ENCODE results near the gene NFATC2IP.
A peak's percentile ranks its signal among the peaks of the same experiment; 100 is the strongest.
"Not testable (repeated sequence)": the region's sequence is repeated elsewhere in the genome, so short reads cannot be mapped to it uniquely, and the experiment has no call there.

The NFATC2IP gene

GRCh38 chr16:28974007-28974436 lies 23.3 kb downstream of the NFATC2IP start:
- no peak for DNase-seq (ENCODE audit: low read depth)

DNA sequence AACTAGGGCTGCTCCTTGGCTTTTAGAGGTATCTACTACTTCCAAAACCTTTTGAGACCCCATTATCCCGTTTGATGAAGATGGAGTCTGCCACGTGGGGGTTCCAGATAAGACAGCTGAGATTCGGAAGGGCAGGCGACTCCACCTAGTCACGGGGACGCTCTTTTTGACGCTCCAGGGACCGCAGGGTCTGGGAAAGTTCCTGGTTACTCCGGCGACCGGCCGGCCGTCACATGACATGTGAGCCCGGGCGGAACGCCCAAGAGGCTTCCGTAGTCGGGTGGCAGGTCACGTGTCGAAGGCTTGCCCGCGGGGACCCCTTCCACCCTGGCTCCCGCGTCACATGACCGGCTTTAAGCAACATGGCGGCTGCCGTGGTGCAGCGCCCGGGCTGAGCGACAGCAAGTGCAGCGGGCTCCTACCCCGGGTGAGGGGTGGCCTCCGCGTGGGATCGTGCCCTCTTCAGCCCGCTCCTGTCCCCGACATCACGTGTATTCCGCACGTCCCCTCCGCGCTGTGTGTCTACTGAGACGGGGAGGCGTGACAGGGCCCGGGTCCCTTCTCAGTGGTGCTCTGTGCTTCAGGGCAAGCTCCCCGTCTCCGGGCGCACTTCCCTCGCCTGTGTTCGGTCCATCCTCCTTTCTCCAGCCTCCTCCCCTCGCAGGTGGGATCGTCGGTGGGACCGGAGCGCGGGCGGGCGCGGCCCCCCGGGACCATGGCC lies 23.9 kb downstream of the NFATC2IP start, which contains the start of gene SPNS1:
SPNS1 (plus strand) TSS at position 342 of the 721 bp plus-strand sequence; CDS start at position 716, 374 bp downstream.
- peak; percentile 92 for DNase-seq (ENCODE audit: low read depth)

- DNase-seq (ENCODE audit: low read depth): no peak
Observed at GRCh38 chr16:28975158-28975599, 24.4 kb downstream of the NFATC2IP start.

GRCh38 chr16:28977703-28978662 lies 27.2 kb downstream of the NFATC2IP start:
- DNase-seq (ENCODE audit: low read depth): no peak

- not testable (repeated sequence) for DNase-seq (ENCODE audit: low read depth)
Observed at GRCh38 chr16:28980330-28980729, 29.6 kb downstream of the NFATC2IP start.

DNA sequence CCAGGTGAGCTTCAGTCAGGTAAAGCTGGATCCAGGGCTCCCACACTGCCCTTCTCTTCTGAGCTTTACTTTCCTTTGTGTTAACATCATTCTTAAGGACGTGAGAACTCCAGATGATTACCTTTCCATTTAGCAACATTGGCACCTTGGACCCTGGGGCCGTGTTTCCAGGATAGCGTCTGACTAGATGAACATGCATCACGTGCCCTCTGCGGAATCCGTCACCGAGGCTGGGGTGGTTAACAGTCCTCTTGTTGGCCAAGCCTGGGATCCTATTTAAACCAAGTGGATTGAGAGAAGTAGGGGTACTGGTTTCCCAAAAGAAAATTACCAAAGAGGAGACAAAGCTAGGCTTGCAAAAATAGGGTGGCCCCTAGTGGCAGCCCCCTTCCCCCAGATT lies 30.2 kb downstream of the NFATC2IP start:
- no peak for DNase-seq (ENCODE audit: low read depth)

- peak; percentile 36 for DNase-seq (ENCODE audit: low read depth)
Observed at GRCh38 chr16:28981517-28981916, 30.8 kb downstream of the NFATC2IP start.

- no peak for DNase-seq (ENCODE audit: low read depth)
Observed at GRCh38 chr16:28982418-28982817, 31.7 kb downstream of the NFATC2IP start.

- DNase-seq (ENCODE audit: low read depth): no peak
Observed at GRCh38 chr16:28982949-28983348, 32.2 kb downstream of the NFATC2IP start.

- DNase-seq (ENCODE audit: low read depth): no peak
Observed at GRCh38 chr16:28983644-28984043, 32.9 kb downstream of the NFATC2IP start.

DNA sequence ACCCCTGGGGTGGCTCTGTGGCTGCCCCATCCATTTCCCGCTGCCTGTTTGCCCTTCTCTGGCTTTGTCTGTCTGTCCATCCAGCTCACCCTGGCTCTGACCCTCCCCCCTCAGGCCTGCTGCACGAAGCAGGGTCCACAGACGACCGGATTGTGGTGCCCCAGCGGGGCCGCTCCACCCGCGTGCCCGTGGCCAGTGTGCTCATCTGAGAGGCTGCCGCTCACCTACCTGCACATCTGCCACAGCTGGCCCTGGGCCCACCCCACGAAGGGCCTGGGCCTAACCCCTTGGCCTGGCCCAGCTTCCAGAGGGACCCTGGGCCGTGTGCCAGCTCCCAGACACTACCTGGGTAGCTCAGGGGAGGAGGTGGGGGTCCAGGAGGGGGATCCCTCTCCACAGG lies 33.4 kb downstream of the NFATC2IP start:
- DNase-seq (ENCODE audit: low read depth): no peak

DNA sequence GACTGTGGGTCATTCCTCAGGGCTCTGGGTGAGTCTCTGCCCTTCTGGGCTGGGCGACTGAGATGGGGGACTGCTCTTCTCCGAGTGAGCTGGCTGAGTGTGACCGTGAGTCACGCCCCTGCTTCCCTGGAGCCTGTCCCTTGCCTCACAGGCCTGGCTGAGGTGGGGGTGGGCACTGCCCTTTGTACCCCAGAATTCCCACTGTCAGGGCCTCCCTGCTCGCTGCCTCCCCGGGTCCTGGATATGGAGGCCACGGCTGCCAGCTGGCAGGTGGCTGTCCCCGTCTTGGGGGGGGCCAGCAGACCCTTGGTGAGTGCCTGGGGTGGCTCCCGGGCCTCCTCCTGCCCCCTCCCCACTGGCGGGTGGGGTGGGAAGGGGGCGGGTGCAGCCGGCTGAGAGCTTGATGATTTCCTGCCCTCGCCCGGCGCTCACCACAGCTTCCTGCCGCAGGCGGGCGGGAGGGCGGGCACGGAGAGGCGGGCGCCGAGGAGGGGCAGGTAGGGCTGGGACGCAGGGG lies 33.9 kb downstream of the NFATC2IP start, which contains the start of gene LAT:
LAT (plus strand) TSS at position 434 of the 517 bp plus-strand sequence. CDS start 366 bp downstream, outside the sequence.
- DNase-seq (ENCODE audit: low read depth): peak; percentile 71

DNA sequence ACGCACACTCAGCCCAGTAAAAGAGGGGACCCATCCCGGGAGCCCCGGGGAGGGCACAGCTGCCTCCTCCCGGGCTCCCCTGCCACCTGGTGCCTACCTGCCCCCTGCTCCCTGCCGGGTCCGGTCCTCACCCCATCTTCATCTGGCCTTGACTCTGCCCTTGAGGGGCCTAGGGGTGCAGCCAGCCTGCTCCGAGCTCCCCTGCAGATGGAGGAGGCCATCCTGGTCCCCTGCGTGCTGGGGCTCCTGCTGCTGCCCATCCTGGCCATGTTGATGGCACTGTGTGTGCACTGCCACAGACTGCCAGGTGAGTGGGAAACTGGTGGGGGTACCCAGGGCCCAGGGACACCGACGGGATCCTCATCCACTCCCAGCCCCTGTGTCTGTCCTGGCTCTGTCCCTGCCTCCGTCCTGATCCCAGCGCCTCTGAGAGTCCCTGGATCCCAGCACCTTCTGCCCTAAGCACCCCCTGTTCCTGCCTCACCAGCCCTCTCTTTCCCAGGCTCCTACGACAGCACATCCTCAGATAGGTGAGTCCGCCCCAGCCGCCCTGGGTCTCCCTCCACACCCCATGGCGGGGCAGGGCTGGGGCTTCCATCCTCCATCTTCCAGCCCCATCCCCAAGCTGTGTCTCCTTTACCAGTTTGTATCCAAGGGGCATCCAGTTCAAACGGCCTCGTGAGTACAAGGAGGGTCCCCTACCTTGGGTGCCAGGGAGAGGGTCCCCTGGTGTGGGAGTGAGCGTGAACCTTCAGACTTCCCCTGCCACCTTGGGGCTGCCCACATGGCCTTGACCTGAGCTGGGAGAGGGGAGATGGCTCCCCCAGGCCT lies 34.7 kb downstream of the NFATC2IP start:
- no peak for DNase-seq (ENCODE audit: low read depth)

DNA sequence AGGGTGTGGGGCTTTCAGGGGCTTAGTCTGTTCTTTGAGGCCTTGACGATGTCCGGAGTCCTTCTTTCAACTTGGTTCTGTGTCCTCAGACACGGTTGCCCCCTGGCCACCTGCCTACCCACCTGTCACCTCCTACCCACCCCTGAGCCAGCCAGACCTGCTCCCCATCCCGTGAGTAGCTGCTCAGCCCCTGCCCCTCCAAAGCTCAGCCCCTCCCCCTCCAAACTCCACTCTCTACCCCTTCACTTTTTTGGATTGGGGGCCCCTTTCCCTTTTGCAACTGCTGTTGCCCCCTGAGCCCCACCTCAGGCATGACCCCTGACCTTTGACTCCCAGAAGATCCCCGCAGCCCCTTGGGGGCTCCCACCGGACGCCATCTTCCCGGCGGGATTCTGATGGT lies 35.3 kb downstream of the NFATC2IP start:
- no peak for DNase-seq (ENCODE audit: low read depth)

DNA sequence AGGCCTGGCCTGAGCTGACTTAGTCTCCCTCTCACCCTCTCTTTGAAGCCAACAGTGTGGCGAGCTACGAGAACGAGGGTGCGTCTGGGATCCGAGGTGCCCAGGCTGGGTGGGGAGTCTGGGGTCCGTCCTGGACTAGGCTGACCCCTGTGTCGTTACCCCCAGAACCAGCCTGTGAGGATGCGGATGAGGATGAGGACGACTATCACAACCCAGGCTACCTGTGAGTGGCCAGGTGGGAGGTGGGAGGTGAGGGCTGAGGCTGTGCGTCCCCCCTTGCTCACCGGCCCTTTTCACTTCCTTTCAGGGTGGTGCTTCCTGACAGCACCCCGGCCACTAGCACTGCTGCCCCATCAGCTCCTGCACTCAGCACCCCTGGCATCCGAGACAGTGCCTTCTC lies 35.8 kb downstream of the NFATC2IP start:
- no peak for DNase-seq (ENCODE audit: low read depth)

DNA sequence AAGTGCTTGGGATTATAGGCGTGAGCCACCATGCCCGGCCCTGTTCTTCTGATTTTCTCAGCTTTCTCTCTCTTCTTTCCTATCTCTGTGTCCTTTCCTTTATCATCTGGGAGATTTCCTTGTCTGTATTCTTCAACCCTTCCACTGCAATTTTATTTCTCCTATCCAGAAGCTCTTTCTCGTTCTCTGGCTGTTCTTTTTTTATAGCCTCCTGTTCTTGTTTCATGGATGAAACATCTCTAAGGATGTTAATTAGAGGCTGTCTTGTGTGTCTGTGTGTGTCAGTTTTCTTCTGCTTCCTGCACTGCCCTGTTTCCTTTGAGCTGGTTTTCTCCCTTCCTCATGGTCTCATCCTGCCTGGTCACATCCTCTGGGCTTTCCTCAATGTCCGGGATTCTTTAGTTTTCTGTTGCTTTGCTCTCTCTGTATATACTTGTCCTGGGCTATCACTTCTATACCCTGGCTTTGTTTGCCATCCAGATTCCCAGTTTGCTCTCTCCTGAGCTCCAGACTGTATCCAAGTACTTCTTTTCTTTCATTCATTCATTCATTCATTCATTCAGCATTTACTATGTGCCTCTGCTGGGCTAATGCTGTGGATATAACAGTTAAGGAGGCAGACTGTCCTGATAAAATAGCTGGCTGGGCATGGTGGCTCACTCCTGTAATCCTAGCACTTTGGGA lies 36.6 kb downstream of the NFATC2IP start:
- DNase-seq (ENCODE audit: low read depth): no peak

DNA sequence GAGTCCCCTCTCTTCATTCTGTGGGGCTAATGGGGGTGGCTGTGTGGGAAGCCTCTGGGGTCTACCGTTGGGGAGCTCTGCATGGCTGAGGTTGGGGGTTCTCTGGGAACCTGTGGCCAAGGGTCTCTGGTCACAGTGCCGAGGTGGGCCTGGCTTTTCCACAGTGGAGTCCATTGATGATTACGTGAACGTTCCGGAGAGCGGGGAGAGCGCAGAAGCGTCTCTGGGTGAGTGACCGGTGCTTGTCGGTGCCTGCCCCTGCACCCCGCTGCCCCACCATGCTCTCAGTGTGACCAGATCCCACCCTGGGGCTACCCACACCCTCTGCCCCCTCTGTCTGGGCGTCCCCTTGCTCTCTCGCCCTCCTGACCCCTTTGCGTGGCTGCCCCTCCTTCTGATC lies 38.6 kb downstream of the NFATC2IP start:
- no peak for DNase-seq (ENCODE audit: low read depth)

DNA sequence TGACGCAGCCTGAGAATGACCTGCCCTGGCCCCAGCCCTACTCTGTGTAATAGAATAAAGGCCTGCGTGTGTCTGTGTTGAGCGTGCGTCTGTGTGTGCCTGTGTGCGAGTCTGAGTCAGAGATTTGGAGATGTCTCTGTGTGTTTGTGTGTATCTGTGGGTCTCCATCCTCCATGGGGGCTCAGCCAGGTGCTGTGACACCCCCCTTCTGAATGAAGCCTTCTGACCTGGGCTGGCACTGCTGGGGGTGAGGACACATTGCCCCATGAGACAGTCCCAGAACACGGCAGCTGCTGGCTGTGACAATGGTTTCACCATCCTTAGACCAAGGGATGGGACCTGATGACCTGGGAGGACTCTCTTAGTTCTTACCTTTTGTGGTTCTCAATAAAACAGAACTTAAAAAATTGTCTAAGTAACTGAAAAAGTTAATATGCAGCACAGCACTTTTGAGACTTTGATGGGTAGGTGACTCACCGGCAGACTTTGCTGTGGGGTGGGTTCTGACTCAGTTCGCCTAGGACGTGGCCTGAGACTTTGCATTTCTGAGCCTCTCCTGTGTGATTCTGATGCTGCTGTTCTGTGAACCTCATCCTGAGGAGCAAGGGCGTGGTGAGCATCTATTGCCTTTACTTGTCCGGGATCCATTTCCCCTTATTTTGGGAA lies 39.8 kb downstream of the NFATC2IP start:
- peak; percentile 45 for DNase-seq (ENCODE audit: low read depth)

GRCh38 chr16:28991687-28992086 lies 41.0 kb downstream of the NFATC2IP start:
- no peak for DNase-seq (ENCODE audit: low read depth)

GRCh38 chr16:28992496-28992895 lies 41.8 kb downstream of the NFATC2IP start:
- DNase-seq (ENCODE audit: low read depth): no peak
